ENCODE data around the gene AKAP6.

Gene AKAP6

GRCh38 chr14:32622742-32623141, 293.6 kb downstream of the AKAP6 start:
- Histone ChIP-seq H3K4me2 (ENCODE audit: low read length) (no peak overlapping the region), H3K9ac (ENCODE audit: low read depth, low read length) (no peak overlapping the region), H3K9me3 (replicated peaks; ENCODE audit: low read length) (no peaks in the 10 kb centered on the region), H3K4me3 (ENCODE audit: low read length) (no peak overlapping the region), H3K27me3 (ENCODE audit: control insufficient read depth, insufficient read depth, low read length) (no peaks in the 10 kb centered on the region), H3K4me1 (ENCODE audit: control insufficient read depth, insufficient read depth, low read length) (peaks cover 32% of the 10 kb centered on the region), H3K36me3 (ENCODE audit: insufficient read depth, low read length) (no peaks in the 10 kb centered on the region)

- Histone ChIP-seq H3K36me3 (ENCODE audit: insufficient read depth, low read length) (no peaks in the 10 kb centered on the region), H3K4me3 (ENCODE audit: low read length) (no peak overlapping the region), H3K9me3 (replicated peaks; ENCODE audit: low read length) (no peaks in the 10 kb centered on the region), H3K27me3 (ENCODE audit: control insufficient read depth, insufficient read depth, low read length) (no peaks in the 10 kb centered on the region), H3K9ac (ENCODE audit: low read depth, low read length) (no peak overlapping the region), H3K4me2 (ENCODE audit: low read length) (no peak overlapping the region), H3K4me1 (ENCODE audit: control insufficient read depth, insufficient read depth, low read length) (peaks cover 32% of the 10 kb centered on the region)
Measured at GRCh38 chr14:32623300-32624093, 294.4 kb downstream of the AKAP6 start.

GRCh38 chr14:32625211-32625610, 296.1 kb downstream of the AKAP6 start:
- Histone ChIP-seq H3K9me3 (replicated peaks; ENCODE audit: low read length) (no peaks in the 10 kb centered on the region), H3K27me3 (ENCODE audit: control insufficient read depth, insufficient read depth, low read length) (no peaks in the 10 kb centered on the region), H3K4me2 (ENCODE audit: low read length) (no peak overlapping the region), H3K4me3 (ENCODE audit: low read length) (no peak overlapping the region), H3K9ac (ENCODE audit: low read depth, low read length) (no peak overlapping the region), H3K36me3 (ENCODE audit: insufficient read depth, low read length) (no peaks in the 10 kb centered on the region), H3K4me1 (ENCODE audit: control insufficient read depth, insufficient read depth, low read length) (peaks cover 35% of the 10 kb centered on the region)

- Histone ChIP-seq H3K4me3 (ENCODE audit: low read length) (no peak overlapping the region), H3K9ac (ENCODE audit: low read depth, low read length) (no peak overlapping the region), H3K36me3 (ENCODE audit: insufficient read depth, low read length) (no peaks in the 10 kb centered on the region), H3K9me3 (replicated peaks; ENCODE audit: low read length) (no peaks in the 10 kb centered on the region), H3K4me2 (ENCODE audit: low read length) (no peak overlapping the region), H3K27me3 (ENCODE audit: control insufficient read depth, insufficient read depth, low read length) (no peaks in the 10 kb centered on the region), H3K4me1 (ENCODE audit: control insufficient read depth, insufficient read depth, low read length) (peaks cover 20% of the 10 kb centered on the region)
Measured at GRCh38 chr14:32627545-32628298, 298.6 kb downstream of the AKAP6 start.

GRCh38 chr14:32629236-32629635, 300.1 kb downstream of the AKAP6 start:
- Histone ChIP-seq H3K9me3 (replicated peaks; ENCODE audit: low read length) (no peaks in the 10 kb centered on the region), H3K9ac (ENCODE audit: low read depth, low read length) (no peak overlapping the region), H3K4me3 (ENCODE audit: low read length) (no peak overlapping the region), H3K4me2 (ENCODE audit: low read length) (peak overlapping the region; percentile 28), H3K4me1 (ENCODE audit: control insufficient read depth, insufficient read depth, low read length) (peaks cover 7% of the 10 kb centered on the region), H3K27me3 (ENCODE audit: control insufficient read depth, insufficient read depth, low read length) (no peaks in the 10 kb centered on the region), H3K36me3 (ENCODE audit: insufficient read depth, low read length) (no peaks in the 10 kb centered on the region)

- Histone ChIP-seq H3K36me3 (ENCODE audit: insufficient read depth, low read length) (no peaks in the 10 kb centered on the region), H3K27me3 (ENCODE audit: control insufficient read depth, insufficient read depth, low read length) (no peaks in the 10 kb centered on the region), H3K9me3 (replicated peaks; ENCODE audit: low read length) (no peaks in the 10 kb centered on the region), H3K4me2 (ENCODE audit: low read length) (no peak overlapping the region), H3K9ac (ENCODE audit: low read depth, low read length) (no peak overlapping the region), H3K4me1 (ENCODE audit: control insufficient read depth, insufficient read depth, low read length) (peaks cover 11% of the 10 kb centered on the region), H3K4me3 (ENCODE audit: low read length) (no peak overlapping the region)
Measured at GRCh38 chr14:32630701-32631100, 301.6 kb downstream of the AKAP6 start.

GRCh38 chr14:32633224-32633859, 304.2 kb downstream of the AKAP6 start:
- no peak overlapping the region for H3K9ac ChIP-seq (ENCODE audit: low read depth, low read length)
- H3K4me2 ChIP-seq (ENCODE audit: low read length), result no peak overlapping the region
- H3K4me1 ChIP-seq (ENCODE audit: control insufficient read depth, insufficient read depth, low read length), result peaks cover 11% of the 10 kb centered on the region
- no peaks in the 10 kb centered on the region for H3K27me3 ChIP-seq (ENCODE audit: control insufficient read depth, insufficient read depth, low read length)
- no peaks in the 10 kb centered on the region for H3K36me3 ChIP-seq (ENCODE audit: insufficient read depth, low read length)
- H3K9me3 ChIP-seq (replicated peaks; ENCODE audit: low read length), result no peaks in the 10 kb centered on the region
- no peak overlapping the region for H3K4me3 ChIP-seq (ENCODE audit: low read length)

- Histone ChIP-seq H3K4me1 (ENCODE audit: control insufficient read depth, insufficient read depth, low read length) (peaks cover 9% of the 10 kb centered on the region), H3K36me3 (ENCODE audit: insufficient read depth, low read length) (no peaks in the 10 kb centered on the region), H3K27me3 (ENCODE audit: control insufficient read depth, insufficient read depth, low read length) (no peaks in the 10 kb centered on the region), H3K4me3 (ENCODE audit: low read length) (no peak overlapping the region), H3K9ac (ENCODE audit: low read depth, low read length) (no peak overlapping the region), H3K9me3 (replicated peaks; ENCODE audit: low read length) (no peaks in the 10 kb centered on the region), H3K4me2 (ENCODE audit: low read length) (no peak overlapping the region)
Measured at GRCh38 chr14:32633930-32634329, 304.8 kb downstream of the AKAP6 start.

- Histone ChIP-seq H3K9ac (ENCODE audit: low read depth, low read length) (no peak overlapping the region), H3K9me3 (replicated peaks; ENCODE audit: low read length) (no peaks in the 10 kb centered on the region), H3K4me2 (ENCODE audit: low read length) (peak overlapping the region; percentile 66), H3K4me3 (ENCODE audit: low read length) (peak overlapping the region; percentile 41), H3K36me3 (ENCODE audit: insufficient read depth, low read length) (no peaks in the 10 kb centered on the region), H3K27me3 (ENCODE audit: control insufficient read depth, insufficient read depth, low read length) (no peaks in the 10 kb centered on the region), H3K4me1 (ENCODE audit: control insufficient read depth, insufficient read depth, low read length) (peaks cover 3% of the 10 kb centered on the region)
Measured at GRCh38 chr14:32635061-32635719, 306.1 kb downstream of the AKAP6 start.

GRCh38 chr14:32637582-32637981, 308.5 kb downstream of the AKAP6 start:
- Histone ChIP-seq H3K36me3 (ENCODE audit: insufficient read depth, low read length) (no peaks in the 10 kb centered on the region), H3K4me3 (ENCODE audit: low read length) (no peak overlapping the region), H3K9me3 (replicated peaks; ENCODE audit: low read length) (no peaks in the 10 kb centered on the region), H3K4me1 (ENCODE audit: control insufficient read depth, insufficient read depth, low read length) (peaks cover 3% of the 10 kb centered on the region), H3K27me3 (ENCODE audit: control insufficient read depth, insufficient read depth, low read length) (no peaks in the 10 kb centered on the region), H3K4me2 (ENCODE audit: low read length) (no peak overlapping the region), H3K9ac (ENCODE audit: low read depth, low read length) (no peak overlapping the region)

- no peaks in the 10 kb centered on the region for H3K36me3 ChIP-seq (ENCODE audit: insufficient read depth, low read length)
- H3K4me1 ChIP-seq (ENCODE audit: control insufficient read depth, insufficient read depth, low read length), result peaks cover 3% of the 10 kb centered on the region
- H3K27me3 ChIP-seq (ENCODE audit: control insufficient read depth, insufficient read depth, low read length), result no peaks in the 10 kb centered on the region
- H3K9ac ChIP-seq (ENCODE audit: low read depth, low read length), result no peak overlapping the region
- H3K9me3 ChIP-seq (replicated peaks; ENCODE audit: low read length), result no peaks in the 10 kb centered on the region
- H3K4me3 ChIP-seq (ENCODE audit: low read length), result no peak overlapping the region
- H3K4me2 ChIP-seq (ENCODE audit: low read length), result no peak overlapping the region
Measured at GRCh38 chr14:32639208-32639607, 310.1 kb downstream of the AKAP6 start.
